HG03159 (cell line): ENCODE results near the gene ZFP36.
"Not testable (repeated sequence)": the region's sequence is repeated elsewhere in the genome, so short reads cannot be mapped to it uniquely, and the experiment has no call there.

ENCODE experiments used
- ATAC-seq: cut with Tn5 transposase; IDR thresholded peaks from one replicate; pipeline ENCODE4 v1.9.1; 2021; ENCODE audit warnings: mild to moderate bottlenecking, moderate library complexity; ENCODE audit not compliant: unreplicated experiment

ZFP36 gene, protein sequence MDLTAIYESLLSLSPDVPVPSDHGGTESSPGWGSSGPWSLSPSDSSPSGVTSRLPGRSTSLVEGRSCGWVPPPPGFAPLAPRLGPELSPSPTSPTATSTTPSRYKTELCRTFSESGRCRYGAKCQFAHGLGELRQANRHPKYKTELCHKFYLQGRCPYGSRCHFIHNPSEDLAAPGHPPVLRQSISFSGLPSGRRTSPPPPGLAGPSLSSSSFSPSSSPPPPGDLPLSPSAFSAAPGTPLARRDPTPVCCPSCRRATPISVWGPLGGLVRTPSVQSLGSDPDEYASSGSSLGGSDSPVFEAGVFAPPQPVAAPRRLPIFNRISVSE

DNA sequence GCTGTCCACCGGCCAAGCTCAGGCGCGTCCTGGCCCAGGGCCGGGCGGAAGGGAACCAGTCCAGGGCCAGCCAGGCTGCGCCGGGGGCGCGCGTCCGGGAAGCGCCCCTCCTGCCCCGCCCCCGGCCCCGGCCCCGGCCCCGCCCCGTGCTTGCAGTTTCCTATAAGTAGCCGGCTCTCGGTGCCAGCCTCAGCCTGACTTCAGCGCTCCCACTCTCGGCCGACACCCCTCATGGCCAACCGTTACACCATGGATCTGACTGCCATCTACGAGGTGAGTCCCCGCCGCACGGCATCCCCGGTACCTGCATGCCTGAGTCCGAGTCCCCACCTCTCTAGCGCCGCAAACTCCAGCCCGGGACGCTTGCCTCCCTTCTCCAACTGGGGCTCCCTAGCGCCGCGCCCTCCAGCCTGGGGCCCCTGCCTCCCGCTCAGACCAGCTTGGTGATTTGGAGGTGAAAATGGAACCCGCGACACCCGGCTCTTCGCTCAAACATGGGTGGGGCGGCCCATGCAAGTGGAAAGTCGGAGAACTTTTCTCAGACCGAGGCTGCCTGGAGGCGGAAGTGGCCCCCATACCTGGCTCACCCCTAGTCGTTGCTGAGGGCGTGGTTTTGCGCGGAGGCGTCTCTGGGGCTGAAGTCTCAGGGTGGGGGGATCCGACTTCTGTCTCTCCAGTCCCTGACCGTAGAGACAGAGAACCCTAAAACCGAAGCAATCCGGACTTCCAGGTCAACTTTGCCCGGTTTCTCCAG lies at the start of gene ZFP36:
Gene ZFP36, plus strand, starts transcription at position 192 of the 754 bp plus-strand sequence. Its CDS starts 58 bp downstream, at position 250.
- no peak for ATAC-seq

DNA sequence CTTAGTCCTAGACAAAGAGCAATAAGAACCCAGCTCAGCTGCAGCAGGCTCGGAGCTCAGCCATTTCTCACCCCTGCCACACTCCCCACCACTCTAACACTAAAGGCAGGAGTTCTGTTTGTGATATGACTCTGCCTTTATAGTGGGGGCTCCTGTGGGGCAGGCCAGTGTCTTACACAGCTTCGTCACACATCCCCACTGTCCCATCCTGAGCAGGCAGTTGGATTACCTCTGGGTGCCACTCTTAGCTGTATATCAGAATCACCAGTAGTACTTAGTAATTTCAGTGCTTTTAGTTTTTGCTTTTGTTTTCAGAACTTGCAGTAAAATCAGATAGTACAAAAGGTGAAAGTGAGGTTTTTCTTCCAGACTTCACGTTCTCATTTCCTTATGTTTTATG lies 47.6 kb upstream of the ZFP36 start:
- no peak for ATAC-seq

DNA sequence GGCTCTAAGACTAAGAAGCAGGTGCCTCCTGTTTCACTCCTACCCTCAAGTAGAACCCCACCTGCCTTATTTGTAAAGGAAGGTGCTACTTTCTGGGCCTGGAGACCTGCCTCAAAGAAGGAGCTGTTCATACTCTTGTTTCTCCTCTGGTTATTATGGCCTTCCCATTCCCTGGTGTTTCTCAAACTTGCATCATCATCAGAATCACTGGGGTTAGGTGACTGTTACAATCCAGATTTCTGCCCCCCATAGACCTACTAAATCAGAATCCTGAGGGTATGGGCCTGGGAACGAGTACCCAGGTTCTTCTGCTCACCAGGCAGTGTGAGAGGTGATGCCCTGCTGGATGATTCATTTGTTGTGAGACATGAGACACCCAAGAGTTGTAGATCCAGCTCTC lies 46.0 kb upstream of the ZFP36 start:
- ATAC-seq: no peak

DNA sequence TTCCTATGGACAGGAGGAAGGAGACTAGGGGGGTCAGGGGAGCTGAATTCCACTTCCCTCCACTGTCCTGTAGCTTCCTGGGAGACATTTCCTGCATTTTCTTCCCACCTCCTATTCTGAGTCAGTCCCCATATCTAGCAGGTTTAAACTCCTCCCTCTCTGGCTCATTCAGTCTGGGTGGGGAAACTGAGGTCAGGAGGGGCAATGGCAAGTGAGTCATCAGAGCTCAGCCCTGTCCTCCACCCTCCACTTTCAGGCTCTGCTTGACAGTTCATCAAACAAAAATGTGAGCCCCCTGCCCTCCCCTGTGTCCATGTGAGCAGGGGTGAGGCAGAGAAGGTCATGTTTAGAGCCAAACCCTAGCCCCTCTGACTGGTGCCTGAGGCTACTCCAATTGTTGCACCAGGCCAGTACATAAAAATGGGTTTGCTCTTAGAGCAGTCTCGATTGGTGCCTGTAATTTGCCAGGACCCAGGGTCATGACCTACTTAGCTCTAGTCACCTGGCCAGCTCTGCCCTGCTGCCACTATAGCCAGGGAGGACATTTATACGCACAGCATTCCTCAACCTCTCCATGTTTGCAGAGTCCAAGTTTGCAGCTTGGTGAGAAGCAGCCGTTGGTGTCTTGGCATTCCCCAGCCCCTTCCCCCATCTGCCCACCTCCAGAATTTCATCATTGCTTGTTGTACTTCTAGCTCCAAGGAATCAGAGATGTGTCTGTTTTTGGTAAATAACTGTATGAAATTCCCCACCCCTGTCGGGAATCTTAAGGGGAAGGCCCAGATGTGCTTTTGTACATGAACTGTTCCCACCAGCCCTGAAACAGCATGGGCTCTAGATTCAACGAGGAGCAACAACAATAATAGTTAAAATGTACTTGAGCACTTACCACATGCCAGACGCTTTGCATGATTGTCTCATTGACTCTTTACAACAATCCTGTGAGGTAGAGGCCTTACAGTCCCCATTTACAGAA lies 43.7 kb upstream of the ZFP36 start:
- ATAC-seq: no peak

GRCh38 chr19:39363901-39364457 lies 42.7 kb upstream of the ZFP36 start:
- no peak for ATAC-seq

DNA sequence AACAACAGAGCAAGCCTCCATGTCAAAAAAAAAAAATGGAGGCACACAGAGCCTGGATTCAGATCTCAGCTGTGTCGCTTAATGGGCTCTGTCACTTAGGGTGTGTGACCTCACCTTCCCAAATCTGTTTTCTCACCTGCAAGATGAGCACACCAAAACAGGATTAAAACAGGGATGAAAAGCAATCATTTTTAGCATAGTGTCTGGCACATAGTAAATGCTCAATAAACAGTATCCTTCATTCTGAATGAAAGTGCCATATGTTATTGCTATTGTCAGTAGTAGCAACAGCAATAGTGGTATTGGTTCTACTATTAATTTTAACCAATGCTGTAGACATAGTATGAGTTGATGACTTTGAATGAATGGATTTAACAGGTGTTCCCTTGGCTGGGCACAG lies 41.1 kb upstream of the ZFP36 start:
- ATAC-seq: no peak

DNA sequence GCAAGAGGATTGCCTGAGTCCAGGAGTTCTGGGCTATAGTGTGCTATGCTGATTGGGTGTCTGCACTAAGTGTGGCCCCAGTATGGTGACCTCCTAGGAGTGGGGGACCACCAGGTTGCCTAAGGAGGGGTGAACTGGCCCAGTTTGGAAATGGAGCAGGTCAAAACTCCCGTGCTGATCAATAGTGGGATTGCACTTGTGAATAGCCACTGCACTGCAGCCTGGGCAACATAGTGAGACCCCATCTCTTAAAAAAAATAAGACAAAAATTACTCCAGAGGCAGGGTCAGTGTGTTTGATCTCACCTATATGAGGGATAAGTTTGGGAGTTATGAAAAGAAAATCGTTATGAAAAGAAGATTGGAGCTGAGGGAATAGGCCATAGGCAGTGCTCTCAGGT lies 37.4 kb upstream of the ZFP36 start:
- ATAC-seq: no peak

GRCh38 chr19:39370735-39371134 lies 35.9 kb upstream of the ZFP36 start:
- ATAC-seq: no peak

DNA sequence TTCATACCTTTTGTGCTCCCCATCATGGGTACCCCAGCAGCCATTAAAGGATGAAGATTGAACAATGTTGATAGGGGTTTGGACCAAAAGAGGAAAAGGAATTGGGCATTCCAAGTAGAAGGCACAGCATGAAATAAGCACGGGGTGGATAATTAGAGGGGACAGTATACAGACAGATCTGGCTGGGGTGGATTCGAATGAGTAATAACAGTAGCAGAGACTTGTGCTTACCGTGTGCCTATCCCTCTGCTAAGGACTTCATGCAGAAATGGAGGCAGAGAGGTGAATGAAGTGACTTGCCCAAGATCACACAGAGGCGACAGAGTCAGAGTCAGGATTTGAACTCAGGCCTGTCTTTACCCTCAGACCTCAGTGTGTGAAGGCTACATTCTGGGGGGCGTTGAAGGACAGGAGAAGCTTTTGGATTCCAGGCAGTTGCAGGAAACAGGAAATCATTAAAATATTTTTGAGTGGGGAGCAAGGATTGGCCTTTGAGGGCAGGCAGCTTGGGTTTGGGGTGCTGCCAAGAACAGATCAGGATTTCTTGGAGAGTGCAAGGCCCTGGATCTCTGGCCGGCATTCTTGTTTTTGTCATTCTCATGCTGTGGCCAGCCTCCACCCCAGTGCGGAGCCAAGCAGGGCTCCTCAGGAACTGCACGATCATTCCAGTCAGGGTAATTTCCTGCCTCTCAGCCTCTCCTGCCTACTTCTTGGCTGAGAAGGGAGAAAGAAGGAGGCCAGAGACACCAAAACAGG lies 34.4 kb upstream of the ZFP36 start:
- no peak for ATAC-seq

DNA sequence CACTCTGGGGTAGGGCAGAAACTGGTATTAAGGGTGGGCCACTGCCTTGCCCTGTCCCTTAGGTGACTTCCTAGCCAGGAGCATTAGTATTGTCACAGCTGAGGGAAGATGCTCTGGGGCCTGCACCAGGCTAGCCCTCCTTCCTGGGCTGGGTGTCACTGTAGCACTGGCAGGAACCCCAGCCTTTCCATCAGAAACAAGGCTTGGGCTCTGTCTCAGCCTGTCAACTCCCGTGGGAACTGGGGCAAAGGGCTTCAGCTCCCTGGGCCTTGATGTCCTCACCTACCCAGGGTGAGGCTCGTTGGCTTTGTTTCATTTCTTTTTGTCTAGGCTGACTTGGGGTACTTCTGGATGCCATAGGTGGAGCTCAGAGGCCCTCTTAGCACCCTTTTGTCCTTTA lies 33.7 kb upstream of the ZFP36 start:
- no peak for ATAC-seq

DNA sequence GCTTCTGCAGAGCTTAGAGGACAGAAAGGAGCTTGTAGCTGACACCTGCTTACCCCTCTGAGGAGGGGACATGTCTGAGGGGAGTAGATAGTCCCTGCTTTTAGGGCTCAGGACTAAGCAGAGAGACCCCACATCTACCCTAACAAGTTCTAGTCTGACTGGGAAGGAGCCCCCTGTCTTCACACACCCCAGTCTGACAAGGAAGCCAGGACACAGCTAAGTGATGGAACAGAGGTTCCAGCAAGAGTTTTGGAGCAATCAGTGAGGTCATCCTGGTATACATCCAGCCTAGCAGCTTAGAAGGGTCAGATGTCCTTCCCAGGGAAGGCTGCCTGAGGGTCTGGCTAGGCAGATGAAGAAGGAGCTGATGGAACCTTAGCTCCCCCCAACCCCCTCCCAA lies 30.7 kb upstream of the ZFP36 start:
- no peak for ATAC-seq

DNA sequence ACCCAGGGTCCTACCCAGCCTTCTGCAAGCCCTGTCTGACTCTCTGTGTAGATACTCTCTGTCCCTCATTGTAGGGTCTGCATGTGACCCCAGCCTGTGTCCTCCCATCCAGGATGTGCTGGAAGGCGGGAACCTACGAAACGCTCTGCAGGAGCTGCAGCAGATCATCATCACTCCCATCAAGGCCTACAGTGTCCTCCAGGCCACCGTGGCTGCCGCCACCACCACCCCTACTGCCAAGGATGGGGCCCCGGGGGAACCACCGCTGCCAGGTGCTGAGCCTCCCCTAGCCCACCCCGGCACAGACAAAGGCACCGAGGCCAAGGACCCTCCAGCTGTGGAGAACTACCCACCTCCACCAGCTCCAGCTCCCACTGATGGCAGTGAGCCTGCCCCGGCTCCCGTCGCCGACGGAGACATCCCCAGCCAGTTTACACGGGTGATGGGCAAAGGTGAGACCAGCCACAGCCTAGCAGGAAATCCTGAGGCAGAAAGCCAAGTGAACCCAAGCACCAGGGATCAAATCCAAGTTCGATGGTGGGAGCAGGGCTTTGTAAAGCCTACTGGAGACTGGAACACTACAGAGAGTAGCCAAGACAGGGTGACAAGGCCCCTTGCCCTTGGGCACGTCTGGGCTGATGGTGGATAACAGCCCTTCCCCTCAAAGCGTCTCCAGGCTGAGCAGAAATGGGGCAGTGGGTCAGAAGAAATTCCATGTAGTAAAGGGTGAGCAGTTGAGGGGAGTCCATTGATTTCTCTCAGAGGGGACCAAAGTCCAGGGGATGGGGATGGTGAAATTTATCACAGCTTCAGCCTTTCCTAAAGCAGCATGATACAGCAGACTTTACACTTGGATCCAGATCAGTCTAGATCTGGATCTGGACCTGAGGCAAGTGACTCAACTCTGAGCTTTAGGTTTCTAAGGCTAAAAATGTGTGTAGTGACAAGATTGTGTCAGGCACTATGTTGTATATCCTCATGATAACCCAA lies 29.0 kb upstream of the ZFP36 start:
- no peak for ATAC-seq

DNA sequence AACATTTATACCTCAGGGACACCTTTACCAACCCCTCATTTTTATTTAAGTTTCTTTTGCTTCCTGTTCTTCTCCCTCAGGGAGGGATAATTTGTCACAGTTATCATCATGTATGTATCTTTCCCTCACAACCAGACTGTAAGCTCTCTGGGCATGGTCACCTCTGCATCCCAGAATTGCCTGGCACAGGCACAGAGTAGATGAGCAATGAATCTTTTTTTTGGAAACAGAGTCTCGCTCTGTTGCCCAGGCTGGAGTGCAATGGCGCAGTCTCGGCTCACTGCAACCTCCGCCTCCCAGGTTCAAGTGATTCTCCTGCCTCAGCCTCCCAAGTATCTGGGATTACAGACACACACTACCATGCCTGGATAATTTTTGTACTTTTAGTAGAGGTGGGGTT lies 27.3 kb upstream of the ZFP36 start:
- not testable (repeated sequence) for ATAC-seq

- ATAC-seq: no peak
Observed at GRCh38 chr19:39379865-39380396, 26.7 kb upstream of the ZFP36 start.

DNA sequence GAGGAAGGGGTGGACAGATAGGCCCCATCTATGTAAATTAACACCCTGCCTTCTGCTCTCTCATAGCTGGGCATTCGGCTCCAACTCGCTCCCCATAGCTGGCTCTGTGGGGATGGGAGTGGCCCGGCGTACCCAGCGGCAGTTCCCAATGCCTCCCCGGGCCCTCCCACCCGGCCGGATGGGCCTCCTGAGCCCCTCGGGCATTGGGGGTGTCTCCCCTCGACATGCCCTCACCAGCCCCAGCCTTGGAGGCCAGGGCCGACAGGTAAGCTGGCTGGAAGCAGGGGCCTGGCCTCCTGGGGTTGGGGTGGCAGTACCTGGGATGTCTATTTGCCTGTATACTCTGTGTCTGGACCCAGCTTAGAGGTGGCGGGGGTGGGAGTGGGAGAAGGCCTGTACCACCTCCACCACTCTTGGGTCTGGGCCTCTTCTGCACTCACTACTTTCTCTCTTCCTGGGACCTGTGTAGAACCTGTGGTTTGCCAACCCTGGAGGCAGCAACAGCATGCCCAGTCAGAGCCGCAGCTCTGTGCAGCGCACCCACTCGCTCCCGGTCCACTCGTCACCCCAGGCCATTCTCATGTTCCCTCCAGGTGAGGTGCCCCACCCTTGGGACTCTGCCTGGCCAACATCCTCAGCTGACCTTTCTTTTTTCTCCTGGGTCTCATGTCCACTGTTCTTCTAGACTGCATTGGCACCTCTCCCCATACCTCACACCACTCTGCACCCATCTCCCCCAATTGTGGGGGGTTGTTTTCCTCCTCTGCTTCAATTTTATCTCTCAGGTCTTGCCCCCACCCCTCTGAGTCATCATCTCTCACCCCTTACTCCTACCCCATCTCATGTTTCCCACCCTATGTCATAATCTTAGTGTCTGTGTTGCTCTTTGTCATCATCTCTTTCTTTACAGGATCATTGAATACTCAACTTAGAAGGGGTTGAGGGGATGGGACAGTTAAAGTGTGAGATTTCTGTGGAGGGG lies 25.8 kb upstream of the ZFP36 start:
- ATAC-seq: no peak

- ATAC-seq: no peak
Observed at GRCh38 chr19:39381910-39382611, 24.6 kb upstream of the ZFP36 start.
